ENCODE data around the gene TCEAL3. TPM values are rescaled to one million over a fixed set of nuclear protein-coding genes. Genes with fewer than 3 reads are reported as not detected.
"Not testable (repeated sequence)": the region's sequence is repeated elsewhere in the genome, so short reads cannot be mapped to it uniquely, and the experiment has no call there.

The TCEAL3 gene
- total RNA-seq, 2 donors from 2014 or later, result 75.5 to 92.0 TPM

DNA sequence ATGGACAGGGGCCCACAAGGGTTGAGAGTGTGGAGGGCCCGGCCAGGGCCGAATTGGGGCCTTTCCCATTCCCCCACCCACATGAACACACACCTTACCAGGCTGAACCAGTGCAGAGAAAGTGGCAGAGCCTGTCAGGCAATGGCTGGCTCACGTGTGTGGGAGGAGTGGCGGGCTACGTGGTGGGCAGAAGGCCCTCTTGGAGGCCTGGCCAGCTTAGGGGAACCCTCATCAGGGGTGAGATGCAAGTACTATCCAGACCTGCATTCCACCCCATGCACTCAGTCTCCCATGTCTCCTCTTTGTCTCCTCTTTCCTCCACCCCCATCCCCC, 21.5 kb upstream of the TCEAL3 start:
- WGBS, result 4% methylated on average over 4 of the region's 5 CpGs
- intact Hi-C loops (cut with DNase I), result no loop called here
- DNase-seq (ENCODE audit: low spot score), result peak; percentile 46

GRCh38 chrX:103586659-103587058, 21.1 kb upstream of the TCEAL3 start:
- WGBS, result 50% methylated on average over 4 of the region's 4 CpGs
- no peaks in the 10 kb centered on the region for H3K36me3 ChIP-seq
- no peaks in the 10 kb centered on the region for H3K9me3 ChIP-seq
- TF ChIP-seq POLR2AphosphoS5 (IDR thresholded peaks at IDR 0.05), result no peak
- TF ChIP-seq, protein P1, sequence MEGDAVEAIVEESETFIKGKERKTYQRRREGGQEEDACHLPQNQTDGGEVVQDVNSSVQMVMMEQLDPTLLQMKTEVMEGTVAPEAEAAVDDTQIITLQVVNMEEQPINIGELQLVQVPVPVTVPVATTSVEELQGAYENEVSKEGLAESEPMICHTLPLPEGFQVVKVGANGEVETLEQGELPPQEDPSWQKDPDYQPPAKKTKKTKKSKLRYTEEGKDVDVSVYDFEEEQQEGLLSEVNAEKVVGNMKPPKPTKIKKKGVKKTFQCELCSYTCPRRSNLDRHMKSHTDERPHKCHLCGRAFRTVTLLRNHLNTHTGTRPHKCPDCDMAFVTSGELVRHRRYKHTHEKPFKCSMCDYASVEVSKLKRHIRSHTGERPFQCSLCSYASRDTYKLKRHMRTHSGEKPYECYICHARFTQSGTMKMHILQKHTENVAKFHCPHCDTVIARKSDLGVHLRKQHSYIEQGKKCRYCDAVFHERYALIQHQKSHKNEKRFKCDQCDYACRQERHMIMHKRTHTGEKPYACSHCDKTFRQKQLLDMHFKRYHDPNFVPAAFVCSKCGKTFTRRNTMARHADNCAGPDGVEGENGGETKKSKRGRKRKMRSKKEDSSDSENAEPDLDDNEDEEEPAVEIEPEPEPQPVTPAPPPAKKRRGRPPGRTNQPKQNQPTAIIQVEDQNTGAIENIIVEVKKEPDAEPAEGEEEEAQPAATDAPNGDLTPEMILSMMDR (IDR thresholded peaks at IDR 0.05), result no peak
- TF ChIP-seq POLR2A (IDR thresholded peaks at IDR 0.05), result no peak
- H3K27ac ChIP-seq, result peak overlapping the region; percentile 90 to 92
- DNase-seq (ENCODE audit: low spot score), result no peak
- no peaks in the 10 kb centered on the region for H3K27me3 ChIP-seq (replicated peaks; ENCODE audit: insufficient read depth)
- H3K4me3 ChIP-seq, result peak overlapping the region; percentile 55 to 67
- H3K4me1 ChIP-seq (replicated peaks), result no peaks in the 10 kb centered on the region
- intact Hi-C loops (cut with DNase I), result no loop called here

More for the DNA sequence above, 21.5 kb upstream of the TCEAL3 start:
- Histone ChIP-seq H3K27ac (peak overlapping the region; percentile 90 to 92), H3K9me3 (no peaks in the 10 kb centered on the region), H3K36me3 (no peaks in the 10 kb centered on the region), H3K27me3 (replicated peaks; ENCODE audit: insufficient read depth) (no peaks in the 10 kb centered on the region), H3K4me1 (replicated peaks) (no peaks in the 10 kb centered on the region), H3K4me3 (peak overlapping the region; percentile 55 to 67)
- no peak for TF ChIP-seq POLR2AphosphoS5 (IDR thresholded peaks at IDR 0.05)
- no peak for TF ChIP-seq POLR2A (IDR thresholded peaks at IDR 0.05)
- TF ChIP-seq, protein P1 (IDR thresholded peaks at IDR 0.05), result no peak

DNA sequence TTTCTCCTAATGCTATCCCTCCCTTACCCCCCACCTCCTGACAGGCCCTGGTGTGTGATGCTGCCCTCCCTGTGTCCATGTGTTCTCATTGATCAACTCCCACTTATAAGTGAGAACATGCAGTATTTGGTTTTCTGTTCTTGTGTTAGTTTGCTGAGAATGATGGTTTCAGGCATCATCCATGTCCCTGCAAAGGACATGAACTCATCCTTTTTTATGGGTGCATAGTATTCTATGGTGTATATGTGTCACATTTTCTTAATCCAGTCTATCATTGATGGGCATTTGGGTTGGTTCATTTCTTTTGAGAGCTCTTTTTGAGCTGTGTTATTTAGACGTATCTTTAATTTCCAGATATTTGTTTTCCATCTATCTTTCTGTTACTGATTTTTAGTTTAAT, 15.5 kb upstream of the TCEAL3 start:
- intact Hi-C loops (cut with DNase I); H3K4me1 ChIP-seq (replicated peaks); H3K27me3 ChIP-seq (replicated peaks; ENCODE audit: insufficient read depth); H3K27ac ChIP-seq; H3K36me3 ChIP-seq; H3K9me3 ChIP-seq; H3K4me3 ChIP-seq; DNase-seq (ENCODE audit: low spot score): not testable (repeated sequence)
- WGBS, result 100% methylated on average over 1 of the region's 1 CpG

- H3K27me3 ChIP-seq (replicated peaks; ENCODE audit: insufficient read depth); intact Hi-C loops (cut with DNase I); H3K27ac ChIP-seq; H3K4me3 ChIP-seq; DNase-seq (ENCODE audit: low spot score); H3K9me3 ChIP-seq; H3K36me3 ChIP-seq; H3K4me1 ChIP-seq (replicated peaks): not testable (repeated sequence)
- 90% methylated on average over 5 of the region's 6 CpGs for whole genome bisulfite sequencing
Observed at GRCh38 chrX:103595202-103595601, 12.6 kb upstream of the TCEAL3 start.

DNA sequence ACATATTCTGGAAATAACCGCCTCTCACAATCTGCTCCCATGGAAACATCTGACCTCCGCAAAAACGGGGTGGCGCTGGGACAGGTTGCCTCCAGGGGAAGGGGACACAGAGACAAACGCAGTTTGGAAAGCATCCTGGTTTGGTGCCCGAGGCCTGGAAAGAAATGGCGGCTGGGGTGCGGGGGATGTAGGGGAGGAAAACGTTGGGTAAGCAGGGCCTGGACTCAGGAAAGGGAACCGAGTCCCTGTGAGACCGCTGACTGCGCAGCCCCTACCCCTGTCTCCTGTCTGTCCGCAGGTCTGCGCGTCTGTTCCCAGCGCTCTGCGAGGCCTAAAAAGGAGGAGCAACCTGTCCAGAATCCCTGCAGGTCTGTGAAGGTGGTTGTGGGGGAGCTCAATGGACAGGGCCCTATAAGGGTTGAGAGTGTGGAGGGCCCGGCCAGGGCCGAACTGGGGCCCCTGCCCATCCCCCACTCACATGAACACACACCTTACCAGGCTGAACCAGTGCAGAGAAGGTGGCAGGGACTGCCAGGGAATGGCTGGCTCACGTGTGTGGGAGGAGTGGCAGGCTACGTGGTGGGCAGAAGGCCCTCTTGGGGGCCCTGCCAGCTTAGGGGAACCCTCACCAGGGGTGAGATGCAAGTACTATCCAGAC, 672 bp downstream of the TCEAL3 start:
- TF ChIP-seq POLR2AphosphoS5 (IDR thresholded peaks at IDR 0.05) (peak; percentile 22), POLR2A (IDR thresholded peaks at IDR 0.05) (no peak)
- DNase-seq (ENCODE audit: low spot score), result peak; percentile 18

GRCh38 chrX:103610282-103610681, 2.5 kb downstream of the TCEAL3 start:
- Histone ChIP-seq H3K27ac (no peak overlapping the region), H3K4me1 (replicated peaks) (no peaks in the 10 kb centered on the region), H3K4me3 (no peak overlapping the region), H3K36me3 (no peaks in the 10 kb centered on the region), H3K27me3 (replicated peaks; ENCODE audit: insufficient read depth) (no peaks in the 10 kb centered on the region), H3K9me3 (no peaks in the 10 kb centered on the region)
- no peak for DNase-seq (ENCODE audit: low spot score)
- intact Hi-C loops (cut with DNase I), result no loop called here
- TF ChIP-seq, protein P1 (IDR thresholded peaks at IDR 0.05), result no peak
- no peak for TF ChIP-seq POLR2A (IDR thresholded peaks at IDR 0.05)
- no peak for TF ChIP-seq POLR2AphosphoS5 (IDR thresholded peaks at IDR 0.05)
- WGBS, result 81% methylated on average over 1 of the region's 1 CpG

More for the DNA sequence above, 672 bp downstream of the TCEAL3 start:
- no peaks in the 10 kb centered on the region for H3K4me1 ChIP-seq (replicated peaks)
- peak overlapping the region; percentile 94 to 95 for H3K27ac ChIP-seq
- H3K27me3 ChIP-seq (replicated peaks; ENCODE audit: insufficient read depth), result no peaks in the 10 kb centered on the region
- intact Hi-C loops (cut with DNase I), result no loop called here
- no peaks in the 10 kb centered on the region for H3K36me3 ChIP-seq
- H3K9me3 ChIP-seq, result no peaks in the 10 kb centered on the region
- peak overlapping the region; percentile 55 to 56 for H3K4me3 ChIP-seq
- 4% methylated on average over 19 of the region's 21 CpGs for whole genome bisulfite sequencing

Data from prostate gland (tissue), 2 donors.